Hematopoietic multipotent progenitor cell treated with erythropoietin and hydrocortisone succinate and interleukin-3 and kit ligand, for 15 days (in vitro differentiated cells): ENCODE data around the gene CD82.
"Not testable (repeated sequence)": the region's sequence is repeated elsewhere in the genome, so short reads cannot be mapped to it uniquely, and the experiment has no call there.

Source experiments
- DNase-seq: peaks from one replicate; pipeline ENCODE4 v3.0.0-alpha.2; 2015; ENCODE audit warnings: low spot score

The CD82 gene

DNA sequence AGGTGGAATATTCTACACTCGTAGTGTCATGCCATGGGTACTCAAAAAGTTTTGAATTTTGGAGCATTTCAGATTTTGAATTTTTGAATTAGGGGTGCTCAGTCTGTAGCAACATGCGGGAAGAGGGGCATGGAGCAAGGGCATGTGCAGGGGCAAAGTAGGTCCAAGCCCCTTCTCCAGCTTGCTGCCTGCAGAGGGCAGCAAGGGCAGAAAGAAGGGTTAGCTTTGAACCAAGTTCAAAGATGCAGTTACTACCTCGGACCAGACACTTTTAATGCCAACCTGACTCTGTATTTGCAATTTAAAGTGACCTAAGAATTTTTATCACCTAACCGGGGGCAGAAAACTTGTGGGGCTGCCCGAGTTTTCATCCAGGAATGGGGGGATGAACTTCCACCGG, 68.2 kb downstream of the CD82 start:
- DNase-seq: no peak

DNA sequence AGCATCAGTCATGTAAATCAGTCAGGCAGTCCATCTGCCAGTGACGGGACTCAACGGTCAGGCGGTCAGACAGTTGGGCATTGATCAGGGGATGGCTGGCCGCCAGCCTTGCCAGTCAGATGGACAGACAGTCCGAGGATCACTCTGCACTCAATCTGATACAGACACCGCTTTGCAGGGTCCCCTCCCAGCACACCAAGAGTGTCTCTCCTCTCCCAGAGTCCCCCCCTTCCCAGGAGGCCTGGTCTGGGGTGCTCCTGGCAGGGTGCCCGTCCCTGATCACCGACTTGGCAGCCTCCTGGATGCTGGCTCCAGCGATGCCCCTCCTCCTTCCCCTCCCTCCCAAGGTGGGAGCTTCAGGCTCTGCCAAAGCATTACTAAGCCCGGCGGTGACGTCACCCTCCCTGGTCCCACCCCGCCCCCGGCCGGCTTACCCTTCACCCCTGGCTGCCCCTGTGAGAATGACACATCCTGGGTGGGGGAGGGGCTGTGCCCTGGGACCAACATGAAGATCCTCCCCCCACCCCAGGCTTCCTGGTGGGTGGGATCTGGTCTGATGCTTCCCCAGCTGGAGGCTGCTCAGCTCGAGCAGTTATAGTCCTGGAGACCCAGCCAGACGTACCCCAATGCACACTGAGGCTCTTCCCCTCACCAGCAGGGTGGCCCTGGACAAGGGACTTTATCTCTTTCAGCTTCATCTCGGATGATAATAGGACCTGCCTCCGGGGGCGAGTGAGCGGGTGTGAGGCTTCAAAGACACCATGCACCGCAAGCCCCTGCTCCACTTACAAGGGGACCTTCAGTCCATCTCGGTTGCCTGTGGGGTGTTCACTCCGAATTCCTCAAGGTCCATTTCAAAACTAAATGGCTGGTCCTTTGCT, 69.2 kb downstream of the CD82 start:
- no peak for DNase-seq

DNA sequence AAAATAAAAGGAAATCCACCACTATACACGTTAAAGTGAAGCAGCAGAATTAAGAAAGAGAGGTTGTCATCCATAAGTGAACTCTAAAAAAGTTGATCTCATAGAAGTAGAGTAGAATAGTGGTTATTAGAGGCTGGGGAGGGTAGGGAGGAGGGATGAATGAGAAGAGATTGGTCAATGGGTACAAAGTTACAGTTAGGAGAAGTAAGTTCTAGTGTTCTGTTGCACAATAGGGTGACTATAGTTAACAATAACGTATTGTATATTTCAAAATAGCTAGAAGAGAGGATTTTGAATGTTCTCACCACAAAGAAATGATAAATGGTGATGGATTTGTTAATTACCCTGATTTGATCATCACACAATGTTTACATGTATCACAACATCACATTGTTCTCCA, 72.0 kb downstream of the CD82 start:
- DNase-seq: no peak

DNA sequence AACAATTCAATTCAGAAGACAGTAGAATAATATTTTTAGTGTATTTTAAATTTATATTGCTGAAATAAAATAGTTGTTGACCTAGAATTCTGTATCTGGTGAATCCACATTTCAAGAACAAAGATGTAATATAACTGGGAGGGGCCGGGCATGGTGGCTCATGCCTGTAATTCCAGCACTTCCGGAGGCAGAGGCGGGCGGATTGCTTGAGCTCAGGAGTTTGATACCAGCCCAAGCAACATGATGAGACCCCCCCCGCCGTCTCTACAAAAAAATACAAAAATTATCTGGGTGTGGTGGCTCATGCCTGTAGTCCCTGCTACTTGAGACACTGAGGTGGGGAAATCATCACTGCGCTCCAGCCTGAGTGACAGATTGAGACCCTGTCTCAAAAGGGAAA, 72.6 kb downstream of the CD82 start:
- no peak for DNase-seq

DNA sequence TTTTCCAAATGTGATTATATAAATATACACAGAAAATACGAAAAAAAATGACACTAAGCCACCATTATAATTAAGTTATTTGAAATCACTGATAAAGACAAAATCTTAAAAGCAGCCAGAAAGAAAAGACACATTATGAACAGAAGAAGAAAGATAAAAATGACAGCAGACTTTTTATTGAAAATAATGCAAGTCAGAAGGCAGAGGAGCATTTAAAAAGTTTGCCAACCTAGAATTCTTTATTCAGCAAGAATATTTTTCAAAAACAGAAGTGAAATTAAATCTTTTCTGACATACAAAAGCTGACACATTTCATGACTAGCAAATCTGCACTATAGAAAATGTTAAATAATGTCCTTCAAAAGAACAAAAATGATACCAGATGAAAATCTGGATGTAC, 77.8 kb downstream of the CD82 start:
- DNase-seq: no peak

DNA sequence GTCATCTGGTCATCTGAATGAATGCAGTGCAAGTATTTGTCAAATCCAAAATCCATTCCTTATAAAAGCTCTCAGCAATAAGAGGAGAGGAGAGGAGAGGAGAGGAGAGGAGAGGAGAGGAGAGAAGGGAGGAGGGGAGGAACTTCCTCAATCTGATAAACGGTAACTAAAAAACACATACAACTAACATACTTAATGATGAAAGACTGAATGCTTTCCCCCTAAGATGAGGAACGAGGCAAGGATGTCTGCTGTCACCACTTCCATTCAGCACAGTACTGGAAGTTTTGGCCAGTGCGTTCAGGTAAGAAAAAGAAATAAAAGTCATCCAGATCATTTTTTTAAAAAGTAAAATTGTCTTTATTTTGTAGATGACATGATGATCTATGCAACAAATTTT, 80.4 kb downstream of the CD82 start:
- no peak for DNase-seq

DNA sequence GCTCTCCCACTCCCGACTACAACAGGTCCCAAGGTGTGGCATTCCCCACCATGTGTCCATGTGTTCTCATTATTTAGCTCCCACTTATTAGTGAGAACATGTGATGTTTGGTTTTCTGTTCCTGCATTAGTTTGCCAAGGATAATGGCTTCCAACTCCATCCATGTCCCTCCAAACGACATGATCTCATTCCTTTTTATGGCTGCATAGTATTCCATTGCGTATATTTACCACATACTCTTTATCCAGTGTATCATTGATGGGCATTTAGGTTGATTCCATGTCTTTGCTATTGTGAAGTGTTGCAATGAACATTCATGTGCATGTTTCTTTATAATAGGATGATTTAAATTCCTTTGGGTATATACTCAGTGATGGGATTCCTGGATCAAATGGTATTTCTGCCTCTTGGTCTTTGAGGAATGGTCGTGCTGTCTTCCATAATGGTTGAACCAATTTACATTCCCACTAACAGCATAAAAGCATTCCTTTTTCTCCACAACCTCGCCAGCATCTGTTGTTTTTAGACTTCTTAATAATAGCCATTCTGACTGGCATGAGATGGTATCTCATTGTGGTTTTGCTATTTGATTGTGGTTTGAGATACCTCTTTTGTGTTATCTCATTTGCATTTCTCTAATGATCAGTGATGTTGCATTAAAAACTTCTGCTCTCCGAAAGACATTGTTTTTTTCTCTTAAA, 81.9 kb downstream of the CD82 start:
- not testable (repeated sequence) for DNase-seq

DNA sequence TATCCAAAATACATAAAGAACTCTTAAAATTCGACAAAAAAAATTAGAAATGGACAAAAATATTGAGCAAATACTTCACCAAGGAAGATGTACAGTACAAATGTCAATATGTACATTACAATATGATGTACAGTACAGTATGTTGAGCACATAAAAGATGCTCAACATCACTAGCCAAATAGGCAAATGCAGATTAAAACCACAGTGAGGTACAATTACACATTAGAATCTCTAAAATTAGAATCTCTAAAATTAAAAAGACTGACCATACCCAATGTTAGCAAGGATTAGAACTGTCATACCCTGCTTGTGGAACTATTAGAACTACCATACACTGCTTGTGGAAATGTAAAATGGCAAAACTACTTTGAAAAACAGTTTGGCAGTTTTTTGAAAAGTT, 82.6 kb downstream of the CD82 start:
- DNase-seq: no peak

DNA sequence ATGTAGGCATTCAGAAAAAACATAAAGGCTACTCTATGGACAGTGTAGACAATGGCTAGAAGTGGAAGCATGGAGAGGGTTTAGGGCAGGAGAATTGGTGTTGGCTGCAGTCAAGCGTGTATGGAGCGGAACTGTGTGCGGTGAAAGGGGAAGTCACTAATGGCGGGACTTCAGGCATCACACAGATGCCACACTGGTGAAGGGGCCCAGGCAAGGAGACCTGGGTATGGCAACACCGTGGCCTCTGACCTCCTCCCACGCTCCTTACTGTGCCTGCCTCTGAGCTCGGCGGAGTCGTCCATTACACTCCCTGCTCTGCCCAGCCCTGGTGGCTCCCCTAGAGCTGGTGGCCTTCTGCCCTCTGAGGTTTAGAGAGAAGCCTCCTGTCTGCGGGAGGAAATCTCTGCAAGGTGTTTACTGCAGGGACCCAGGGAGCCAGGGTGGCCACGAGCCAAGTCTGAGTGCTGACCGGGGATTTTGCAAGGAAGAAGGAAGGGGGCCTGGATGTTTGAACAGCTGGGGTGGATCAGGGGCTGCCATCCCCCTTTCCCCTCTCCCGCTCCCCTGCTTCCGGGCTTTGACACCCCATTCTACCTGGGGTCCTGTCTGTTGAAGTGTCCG, 86.2 kb downstream of the CD82 start:
- no peak for DNase-seq

DNA sequence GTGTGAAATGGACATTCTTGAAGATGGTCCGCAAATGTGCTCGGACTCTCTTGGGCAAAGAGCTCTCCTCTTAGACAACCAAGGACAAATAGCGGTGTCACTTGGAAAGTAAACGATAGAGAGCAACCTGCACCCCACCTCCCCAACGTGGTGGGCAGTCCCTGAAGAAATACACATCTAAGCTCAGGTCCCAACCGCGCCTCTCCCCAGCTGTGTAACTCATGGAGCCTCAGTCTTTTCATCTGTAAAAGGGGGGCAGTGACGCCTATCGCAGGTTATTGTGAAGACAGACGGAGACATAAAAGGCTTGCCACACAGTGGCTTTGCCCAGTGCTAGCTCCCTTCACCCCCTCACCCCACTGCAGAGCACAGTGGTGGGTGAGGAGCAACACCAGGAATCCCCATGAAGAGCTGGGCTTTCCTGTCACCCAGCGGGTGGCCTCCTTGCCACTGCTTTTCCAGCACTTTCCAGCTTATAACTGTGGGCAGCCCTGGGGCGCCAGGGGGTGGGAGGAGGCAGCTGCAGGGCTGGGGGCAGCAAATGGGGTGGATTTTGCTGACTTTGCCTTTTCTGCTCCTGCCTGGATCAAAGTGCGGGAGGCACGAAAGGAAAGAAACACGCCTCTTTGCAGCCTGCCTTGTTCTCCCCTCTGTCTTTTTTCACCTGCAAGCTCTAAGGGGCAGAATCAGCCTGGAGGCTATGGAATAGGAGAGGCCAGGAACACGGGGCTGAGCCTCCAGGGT, 87.6 kb downstream of the CD82 start:
- no peak for DNase-seq

DNA sequence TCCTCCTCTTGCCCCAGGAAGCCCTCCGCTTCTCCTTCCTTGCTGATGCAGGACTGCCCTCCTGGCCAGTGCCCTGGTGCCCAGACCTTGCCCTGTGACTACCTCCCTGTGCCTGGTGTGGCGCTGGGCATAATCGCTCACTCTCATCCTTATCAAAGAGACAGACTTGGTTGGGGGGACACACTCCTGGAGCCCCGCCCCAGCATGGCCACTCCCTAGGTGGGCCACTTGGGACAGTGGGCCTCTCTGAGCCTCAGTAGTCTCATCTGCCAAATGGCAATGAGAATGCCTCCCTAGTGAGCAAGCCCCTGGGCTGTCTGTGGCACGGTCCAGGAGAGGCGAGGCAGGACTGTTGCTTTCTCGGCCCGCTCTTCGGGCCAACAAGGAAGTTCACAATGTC, 88.6 kb downstream of the CD82 start:
- DNase-seq: no peak

DNA sequence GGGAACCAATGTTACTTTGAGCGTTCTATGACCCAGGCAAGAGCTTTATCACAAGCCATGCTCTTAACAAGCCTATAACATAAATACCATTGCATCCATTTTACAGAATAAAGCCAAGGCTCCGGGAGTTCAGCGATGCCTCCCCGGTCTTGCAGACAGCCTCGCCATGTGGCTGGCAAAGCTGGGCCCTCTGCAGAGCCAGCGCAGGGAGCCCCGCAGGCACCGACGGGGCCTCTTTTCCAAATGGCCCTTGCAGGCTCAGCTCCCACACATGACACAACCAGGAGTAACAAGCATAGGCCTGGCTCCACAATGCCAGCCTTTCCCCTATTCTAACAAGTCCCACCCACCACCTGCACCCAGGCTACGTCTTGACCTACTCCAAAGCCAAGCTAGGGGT, 89.1 kb downstream of the CD82 start:
- DNase-seq: no peak

DNA sequence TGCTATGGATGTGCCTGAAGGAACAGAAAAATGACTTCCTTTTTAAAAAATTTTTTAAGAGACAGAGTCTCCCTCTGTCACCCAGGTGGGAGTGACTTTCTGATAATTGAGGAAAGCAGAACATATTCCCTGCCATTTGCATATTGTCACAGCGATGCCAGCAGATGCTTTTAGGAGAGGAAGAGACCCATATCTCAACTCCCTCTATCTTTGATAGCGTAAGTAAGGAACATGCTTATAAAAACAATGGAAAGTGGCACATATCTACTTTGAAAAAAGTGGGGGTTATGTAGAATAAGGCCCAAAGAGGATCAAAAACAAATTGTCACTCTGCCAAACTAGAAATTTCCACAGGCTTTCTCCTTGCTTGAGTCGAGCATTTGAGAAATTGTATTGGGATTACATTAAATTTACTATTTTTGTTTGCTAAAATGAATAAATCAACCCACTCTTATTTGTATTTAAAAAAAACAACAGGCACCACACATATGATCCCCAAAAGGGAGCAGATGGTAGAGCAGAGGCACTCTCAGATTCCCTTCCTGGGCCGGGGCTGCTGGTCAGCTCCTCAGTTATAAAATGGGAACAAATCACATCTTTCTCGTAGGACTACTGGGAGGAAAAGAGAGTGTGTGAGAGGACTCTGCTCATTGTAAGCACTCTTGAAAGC, 92.5 kb downstream of the CD82 start:
- DNase-seq: no peak

DNA sequence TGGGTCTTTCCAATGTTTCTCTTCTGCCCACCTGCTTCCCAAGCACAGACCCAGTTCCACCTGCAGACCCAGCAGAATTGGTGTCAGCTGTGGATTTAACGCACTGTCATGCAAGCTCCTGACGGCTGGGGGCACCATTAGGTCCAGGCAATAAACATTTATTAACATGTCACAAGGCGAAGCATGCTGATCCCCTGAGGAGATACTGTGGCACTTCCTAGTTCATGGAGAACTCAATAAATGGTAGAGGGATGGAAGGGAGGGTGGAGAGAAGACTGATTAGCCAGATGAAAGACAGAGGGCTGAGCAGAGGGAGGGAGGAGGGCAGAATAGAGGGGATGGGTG, 93.0 kb downstream of the CD82 start:
- no peak for DNase-seq

DNA sequence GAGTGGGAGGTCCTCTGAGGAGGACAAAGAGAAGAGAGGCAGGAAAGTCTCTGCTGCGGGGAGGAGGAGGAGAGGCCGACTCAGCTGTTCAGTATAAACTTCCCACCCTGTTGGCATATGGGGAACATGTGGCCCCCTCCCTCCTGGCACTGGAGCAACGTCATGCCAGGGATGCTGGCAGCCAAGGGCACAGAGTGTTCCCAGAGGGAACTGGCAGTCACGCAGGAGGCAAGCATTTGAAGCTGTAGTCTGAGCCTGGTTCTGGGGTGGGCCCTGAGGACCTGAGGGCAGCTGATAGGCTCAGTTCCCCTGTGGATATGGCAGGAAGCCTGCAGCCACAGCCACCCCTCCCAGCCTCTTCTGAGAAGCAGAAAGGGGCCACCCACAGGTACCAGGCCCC, 94.2 kb downstream of the CD82 start:
- no peak for DNase-seq

DNA sequence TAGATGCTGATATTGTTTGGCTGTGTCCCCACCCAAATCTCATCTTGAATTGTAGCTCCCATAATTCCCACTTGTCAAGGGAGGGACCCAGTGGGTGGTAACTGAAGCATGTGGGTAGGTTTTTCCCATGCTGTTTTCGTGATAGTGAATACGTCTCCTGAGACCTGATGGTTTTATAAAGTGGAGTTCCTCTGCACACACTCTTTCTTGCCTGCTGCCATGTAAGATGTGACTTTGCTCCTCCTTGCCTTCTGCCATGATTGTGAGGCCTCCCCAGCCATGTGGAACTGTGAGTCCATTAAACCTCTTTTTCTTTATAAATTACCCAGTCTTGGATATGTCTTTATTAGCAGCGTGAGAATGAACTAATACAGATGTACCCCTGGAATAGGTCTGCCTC, 95.1 kb downstream of the CD82 start:
- DNase-seq: not testable (repeated sequence)

DNA sequence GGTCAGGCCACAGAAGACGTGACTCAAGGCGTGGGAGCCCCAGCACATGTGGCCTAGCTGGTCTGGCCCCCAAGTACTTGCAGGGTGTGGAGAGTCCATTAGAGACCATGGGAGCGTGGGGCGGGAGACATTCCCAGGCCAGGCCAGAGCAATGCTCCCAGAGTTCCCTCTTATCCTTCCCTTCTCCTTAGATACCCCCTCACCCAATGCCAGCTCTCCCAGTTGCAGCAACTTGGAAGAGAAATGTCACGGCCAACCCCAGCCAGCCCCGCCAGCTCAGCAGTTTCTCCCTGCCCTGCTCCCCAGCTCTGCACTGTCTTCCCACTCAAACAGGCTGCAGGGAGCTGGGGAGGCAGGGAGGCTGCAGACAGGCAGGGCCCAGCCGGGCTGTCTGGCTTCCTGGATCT, 95.9 kb downstream of the CD82 start:
- DNase-seq: no peak
